DOHH2 (cell line): ENCODE measurements around the gene OSBPL8.

Experiments used
- H3F3A ChIP-seq: fragments of 200-600 bp; sonication (generic), shearing (Covaris generic); 2 replicates; pipeline ENCODE4 v1.6.0; 2016; ENCODE audit warnings: antibody characterized with exemption, mild to moderate bottlenecking; ENCODE audit not compliant: control insufficient read depth, insufficient read depth
- H3K27ac ChIP-seq: fragments of 200-600 bp; sonication (generic); 2 replicates; pipeline ENCODE4 v1.5.1; 2014; ENCODE audit warnings: low read depth, mild to moderate bottlenecking, low read length, moderate library complexity
- H3K27me3 ChIP-seq: fragments of 200-600 bp; sonication (generic); 2 replicates; pipeline ENCODE4 v1.6.1; 2014; ENCODE audit warnings: mild to moderate bottlenecking, low read length, mixed read lengths; ENCODE audit not compliant: control insufficient read depth
- H3K36me3 ChIP-seq: fragments of 200-600 bp; sonication (generic); 2 replicates; pipeline ENCODE4 v1.6.1; 2014; ENCODE audit warnings: mild to moderate bottlenecking, low read length, moderate library complexity, mixed read lengths; ENCODE audit not compliant: control insufficient read depth
- H3K4me1 ChIP-seq: fragments of 200-600 bp; sonication (generic); 2 replicates; pipeline ENCODE4 v1.6.1; 2014; ENCODE audit warnings: mild to moderate bottlenecking, low read length, mixed read lengths; ENCODE audit not compliant: control insufficient read depth
- H3K4me2 ChIP-seq: fragments of 200-600 bp; sonication (generic); 2 replicates; pipeline ENCODE4 v1.6.0; 2014; ENCODE audit warnings: mild to moderate bottlenecking, low read length, moderate library complexity
- H3K4me3 ChIP-seq: fragments of 200-600 bp; sonication (generic); 2 replicates; pipeline ENCODE4 v1.5.1; 2014; ENCODE audit warnings: mild to moderate bottlenecking, low read length, mixed read lengths
- H3K79me2 ChIP-seq: fragments of 200-600 bp; sonication (generic); 2 replicates; pipeline ENCODE4 v1.6.1; 2014; ENCODE audit warnings: mild to moderate bottlenecking, low read length, mixed read lengths; ENCODE audit not compliant: control insufficient read depth
- H3K9me2 ChIP-seq: fragments of 200-600 bp; sonication (generic); replicated peaks from 2 replicates; pipeline ENCODE4 v1.6.1; 2014; ENCODE audit warnings: mild to moderate bottlenecking, low read length, mixed read lengths; ENCODE audit not compliant: control insufficient read depth
- H3K9me3 ChIP-seq: fragments of 200-600 bp; sonication (generic); 2 replicates; pipeline ENCODE4 v1.6.1; 2014; ENCODE audit warnings: antibody characterized with exemption, low read length, mixed read lengths; ENCODE audit not compliant: control insufficient read depth, insufficient read depth
- H4K20me1 ChIP-seq: fragments of 200-600 bp; sonication (generic); 2 replicates; pipeline ENCODE4 v1.6.0; 2014; ENCODE audit warnings: low read depth, mild to moderate bottlenecking, antibody characterized with exemption, low read length, moderate library complexity; ENCODE audit not compliant: control insufficient read depth, insufficient read depth
- CTCF ChIP-seq: fragments of 200-600 bp; sonication (generic); IDR thresholded peaks from one replicate; pipeline ENCODE4 v1.5.1; 2014; ENCODE audit warnings: antibody characterized with exemption, mild to moderate bottlenecking, low read depth, low read length; ENCODE audit not compliant: poor library complexity, severe bottlenecking
- EZH2phosphoT487 ChIP-seq: fragments of 200-600 bp; sonication (generic); IDR thresholded peaks from 2 replicates; pipeline ENCODE4 v1.6.1; 2017; ENCODE audit warnings: borderline replicate concordance, mild to moderate bottlenecking, antibody characterized with exemption, low read length, moderate library complexity, mixed read lengths

Gene OSBPL8

GRCh38 chr12:76495556-76495955 lies 64.0 kb downstream of the OSBPL8 start:
- H3K4me2 ChIP-seq, result no peak overlapping the region
- H3K27me3 ChIP-seq, result no peaks in the 10 kb centered on the region
- no peak overlapping the region for H3K4me3 ChIP-seq
- no peaks in the 10 kb centered on the region for H4K20me1 ChIP-seq
- H3K27ac ChIP-seq, result no peak overlapping the region
- no peaks in the 10 kb centered on the region for H3K4me1 ChIP-seq
- no peaks in the 10 kb centered on the region for H3F3A ChIP-seq
- H3K9me3 ChIP-seq, result peaks cover 6% of the 10 kb centered on the region; the same call in 1 of the 2 replicates
- peaks cover 4% of the 10 kb centered on the region for H3K36me3 ChIP-seq
- no peaks in the 10 kb centered on the region for H3K79me2 ChIP-seq
- H3K9me2 ChIP-seq, result no peaks in the 10 kb centered on the region
- no peak for TF ChIP-seq EZH2phosphoT487
- no peak for TF ChIP-seq CTCF

GRCh38 chr12:76491292-76491691 lies 68.3 kb downstream of the OSBPL8 start:
- H3K4me3 ChIP-seq, result no peak overlapping the region
- H3K4me1 ChIP-seq, result no peaks in the 10 kb centered on the region
- no peak overlapping the region for H3K4me2 ChIP-seq
- H4K20me1 ChIP-seq, result no peaks in the 10 kb centered on the region
- H3K9me2 ChIP-seq, result no peaks in the 10 kb centered on the region
- peaks cover 10% of the 10 kb centered on the region; the same call in 1 of the 2 replicates for H3K9me3 ChIP-seq
- TF ChIP-seq CTCF (no peak), EZH2phosphoT487 (no peak)
- no peaks in the 10 kb centered on the region for H3K27me3 ChIP-seq
- H3K79me2 ChIP-seq, result 0 out of 2 replicates have a peak, but pooled peaks cover 3% of the 10 kb centered on the region
- H3K36me3 ChIP-seq, result peaks cover 15% of the 10 kb centered on the region
- H3K27ac ChIP-seq, result no peak overlapping the region
- no peaks in the 10 kb centered on the region for H3F3A ChIP-seq

GRCh38 chr12:76490763-76491162 lies 68.8 kb downstream of the OSBPL8 start:
- H3K27ac ChIP-seq, result no peak overlapping the region
- H3K27me3 ChIP-seq, result no peaks in the 10 kb centered on the region
- no peaks in the 10 kb centered on the region for H3F3A ChIP-seq
- H4K20me1 ChIP-seq, result no peaks in the 10 kb centered on the region
- H3K4me2 ChIP-seq, result no peak overlapping the region
- H3K9me2 ChIP-seq, result no peaks in the 10 kb centered on the region
- 0 out of 2 replicates have a peak, but pooled peaks cover 3% of the 10 kb centered on the region for H3K79me2 ChIP-seq
- peaks cover 10% of the 10 kb centered on the region; the same call in 1 of the 2 replicates for H3K9me3 ChIP-seq
- H3K4me3 ChIP-seq, result no peak overlapping the region
- no peak for TF ChIP-seq CTCF
- TF ChIP-seq EZH2phosphoT487, result no peak
- peaks cover 15% of the 10 kb centered on the region for H3K36me3 ChIP-seq
- H3K4me1 ChIP-seq, result no peaks in the 10 kb centered on the region
